HepG2 (cell line): ENCODE results near the gene CCDC9B. TPM values are rescaled to one million over a fixed set of nuclear protein-coding genes. Genes with fewer than 3 reads are reported as not detected.

Experiments
- ATAC-seq: fragments of 200-7000 bp; cut with Tn5 transposase; 3 replicates; pipeline ENCODE4 v1.9.1; 2020; ENCODE audit warnings: mild to moderate bottlenecking, moderate library complexity
- BruUV-seq: library from RNA; stranded (reverse); fragments of 400-500 nt; replicated peaks from 2 replicates; lab custom pipeline; 2021; lab: Mats Ljungman, UMichigan
- CTCF ChIA-PET: fragments of 300-600 bp; formaldehyde crosslinking; extraction: SDS; loops from one replicate; lab custom pipeline; 2021; ENCODE audit warnings: low total read pairs, inconsistent platforms, low intra/inter-chr PET ratio; lab: Yijun Ruan, JAX
- POLR2A ChIA-PET: fragments of 350-600 bp; sonication (Branson Sonifier 250); formaldehyde crosslinking; loops from one replicate; lab custom pipeline; 2020; ENCODE audit warnings: antibody characterized with exemption, inconsistent platforms; lab: Yijun Ruan, JAX
- DNase-seq: peaks from one replicate; pipeline ENCODE4 v3.0.0-alpha.2; 2015; ENCODE audit warnings: low spot score
- FAIRE-seq: peaks from 3 replicates; lab custom pipeline; 2011; peaks lifted over from hg19 to GRCh38; lab: Jason Lieb, UNC
- H2AFZ ChIP-seq: one replicate; pipeline ENCODE4 v1.6.1; 2011; ENCODE audit warnings: low read length, inconsistent platforms
- H3K27ac ChIP-seq: fragments of 300-600 bp; 3 replicates; pipeline ENCODE4 v1.8.0; 2011; ENCODE audit warnings: mixed run types, mild to moderate bottlenecking, mixed read lengths, low read length, inconsistent platforms; ENCODE audit not compliant: insufficient read depth; ENCODE audit errors: extremely low read length
- H3K27me3 ChIP-seq, 2 experiments: fragments of 200-600 bp in 1 of 2; 2 replicates in 1 of 2; 3 replicates in 1 of 2; pipeline versions ENCODE4 v1.6.0 to v1.8.0; 2011; ENCODE audit warnings: low read length in 2 of 2, mild to moderate bottlenecking in 2 of 2, moderate library complexity in 2 of 2, inconsistent platforms in 1 of 2; ENCODE audit not compliant: insufficient read depth in 2 of 2, control insufficient read depth in 1 of 2
- H3K36me3 ChIP-seq, 2 experiments: fragments of 200-600 bp in 1 of 2; replicated peaks in 1 of 2; 2 replicates in 1 of 2; 3 replicates in 1 of 2; pipeline versions ENCODE4 v1.5.1 to v1.8.0; 2011; ENCODE audit warnings: low read length in 2 of 2, inconsistent platforms in 1 of 2; ENCODE audit not compliant: insufficient read depth in 2 of 2, control insufficient read depth in 1 of 2
- H3K4me1 ChIP-seq: 2 replicates; pipeline ENCODE4 v1.5.1; 2012; ENCODE audit warnings: low read length, inconsistent platforms; ENCODE audit not compliant: insufficient read depth
- H3K4me2 ChIP-seq: 2 replicates; pipeline ENCODE4 v1.6.0; 2011; ENCODE audit warnings: low read depth, low read length, inconsistent platforms
- H3K4me3 ChIP-seq, 3 experiments: fragments of 200-600 bp in 1 of 3; sonication (generic), shearing (Covaris generic) in 1 of 3; replicated peaks in 1 of 3; 2 replicates each; pipeline ENCODE4 v1.5.1; 2011 to 2016; ENCODE audit warnings: low read length in 3 of 3, inconsistent platforms in 2 of 3, low read depth in 2 of 3, mild to moderate bottlenecking in 2 of 3, control low read depth in 1 of 3, mixed read lengths in 1 of 3; ENCODE audit not compliant: insufficient read depth in 1 of 3
- H3K79me2 ChIP-seq: one replicate; pipeline ENCODE4 v1.6.1; 2011; ENCODE audit warnings: low read length, inconsistent platforms; ENCODE audit not compliant: insufficient read depth
- H3K9ac ChIP-seq: 2 replicates; pipeline ENCODE4 v1.6.0; 2011; ENCODE audit warnings: mild to moderate bottlenecking, low read depth, low read length, inconsistent platforms; ENCODE audit not compliant: insufficient read depth
- H3K9me3 ChIP-seq: 2 replicates; pipeline ENCODE4 v1.5.1; 2012; ENCODE audit warnings: mild to moderate bottlenecking, low read length
- H4K20me1 ChIP-seq: 2 replicates; pipeline ENCODE4 v1.6.0; 2011; ENCODE audit warnings: inconsistent platforms, mild to moderate bottlenecking, low read length, moderate library complexity; ENCODE audit not compliant: insufficient read depth
- ELF3 ChIP-seq: IDR thresholded peaks from 2 replicates; pipeline ENCODE4 v1.6.1; 2016; ENCODE audit warnings: missing genetic modification reagents, missing compliant biosample characterization
- HNRNPL ChIP-seq: fragments of 200-400 bp; formaldehyde crosslinking; IDR thresholded peaks from 2 replicates; pipeline ENCODE4 v1.6.1; 2017; ENCODE audit warnings: mild to moderate bottlenecking, low read depth, low read length
- HOXA9 ChIP-seq: sonication (generic); formaldehyde crosslinking; IDR thresholded peaks from 2 replicates; pipeline ENCODE4 v1.8.1; 2022; ENCODE audit warnings: missing genetic modification reagents, mild to moderate bottlenecking, moderate library complexity, borderline replicate concordance
- ZC3H4 ChIP-seq: sonication (generic); formaldehyde crosslinking; IDR thresholded peaks from 2 replicates; pipeline ENCODE4 v1.4.0; 2020; ENCODE audit warnings: missing genetic modification reagents, borderline replicate concordance
- ZNF335 ChIP-seq: sonication (generic); formaldehyde crosslinking; IDR thresholded peaks from 2 replicates; pipeline ENCODE4 v1.4.0; 2020; ENCODE audit warnings: missing genetic modification reagents
- WGBS: methylation state at CpG from one replicate; pipeline ENCODE4 v1.1.6; 2017; ENCODE audit warnings: low lambda C conversion rate; 5-methylcytosine and 5-hydroxymethylcytosine counted together
- in situ Hi-C: cut with HindIII; loops from 2 replicates; pipeline ENCODE4 v1.10.0; 2017; ENCODE audit warnings: low pct_unique_long_range_greater_than_20kb; ENCODE audit not compliant: extremely low pct_ligation_motif_present
- intact Hi-C: fragments of 100-400 bp; cut with micrococcal nuclease; formaldehyde crosslinking; loops from one replicate; pipeline ENCODE4 v1.10.0; 2022; ENCODE audit not compliant: unreplicated experiment
- polyA plus RNA-seq, 8 experiments: library from polyadenylated mRNA; depleted of rRNA in 3 of 8; stranded (reverse) in 7 of 8; unstranded in 1 of 8; fragments of >200 nt; fragmentation: Illumina TruSeq in 4 of 8; extraction: Trizol in 4 of 8; gene quantifications; 2 replicates each; pipeline versions ENCODE4 v1.2.1 to v1.2.3, GENCODE V29; 2011 to 2016; ENCODE audit warnings: low read depth in 4 of 8, missing spikeins in 1 of 8, mixed read lengths in 1 of 8; ENCODE audit not compliant: insufficient read depth in 1 of 8
- total RNA-seq, 5 experiments: library from RNA; depleted of rRNA; stranded (reverse); fragments of >200 nt; fragmentation: Illumina TruSeq; extraction: Trizol; gene quantifications; 2 replicates each; pipeline ENCODE4 v1.2.3, GENCODE V29; 2016; ENCODE audit warnings: low read depth in 1 of 5
- TF ChIP-seq, protein P1 (sequence below): sonication (generic); formaldehyde crosslinking; IDR thresholded peaks from 2 replicates; pipeline ENCODE4 v1.4.0; 2020; ENCODE audit warnings: mild to moderate bottlenecking, missing genetic modification reagents

The CCDC9B gene
- total and polyA plus RNA-seq, 2 of the 13 experiments (the other 11 are each of a cell fraction or from before 2014, with no cell fraction given), result 0.98 to 1.6 TPM

DNA sequence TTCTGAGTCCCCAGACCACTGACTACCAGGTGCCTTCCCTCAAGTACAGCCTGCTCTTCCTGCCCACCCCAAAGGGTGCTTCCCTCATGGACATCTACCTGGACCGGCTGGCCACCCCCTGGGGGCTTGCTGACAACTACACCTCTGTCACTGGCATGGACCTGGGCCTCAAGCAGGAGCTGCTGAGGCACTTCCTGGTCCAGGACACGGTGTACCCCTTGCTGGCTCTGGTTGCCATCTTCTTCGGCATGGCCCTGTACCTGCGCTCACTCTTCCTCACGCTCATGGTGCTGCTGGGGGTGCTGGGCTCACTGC lies 26.6 kb upstream of the CCDC9B start:
- H3K27me3 ChIP-seq, result peaks cover 14 to 86% of the 10 kb centered on the region in 2 experiments
- FAIRE-seq (no peak), ATAC-seq (no peak)
- H3K36me3 ChIP-seq, result no peaks in the 10 kb centered on the region
- WGBS, result 73% methylated on average over 5 of the region's 5 CpGs
- H3K4me3 ChIP-seq, result peak overlapping the region in 1 of 3 experiments; percentile 43; a peak in 1 of 6 replicates
- H3K4me2 ChIP-seq, result peak overlapping the region; percentile 57
- H3K9ac ChIP-seq, result no peak overlapping the region
- H3K4me1 ChIP-seq, result no peaks in the 10 kb centered on the region
- no TSS peak for BruUV-seq
- no peak overlapping the region for H2AFZ ChIP-seq
- H3K9me3 ChIP-seq, result no peaks in the 10 kb centered on the region
- POLR2A ChIA-PET, result interaction anchor here (4.4 kb wide), 1 partner anchor 38 kb away, joined by 16 read pairs; the partner anchor contains the start of gene IVD
- in situ Hi-C loops, result no loop called here
- H4K20me1 ChIP-seq, result no peaks in the 10 kb centered on the region
- TF ChIP-seq, protein P1, sequence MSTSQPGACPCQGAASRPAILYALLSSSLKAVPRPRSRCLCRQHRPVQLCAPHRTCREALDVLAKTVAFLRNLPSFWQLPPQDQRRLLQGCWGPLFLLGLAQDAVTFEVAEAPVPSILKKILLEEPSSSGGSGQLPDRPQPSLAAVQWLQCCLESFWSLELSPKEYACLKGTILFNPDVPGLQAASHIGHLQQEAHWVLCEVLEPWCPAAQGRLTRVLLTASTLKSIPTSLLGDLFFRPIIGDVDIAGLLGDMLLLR, result no peak
- TF ChIP-seq ZC3H4 (no peak), ELF3 (CRISPR knock-in tag) (no peak), HOXA9 (CRISPR knock-in tag) (0 out of 2 replicates have a peak, but pooled peaks have one; percentile 2)
- TF ChIP-seq, all 625 proteins: peak for 1
- CTCF ChIA-PET, result interaction anchor here (1.7 to 3.0 kb wide), 3 partner anchors 23 to 54 kb away, joined by 5 to 32 read pairs (median 8); no protein-coding TSS in a partner anchor
- no peak for DNase-seq
- intact Hi-C loops, result no loop called here
- H3K27ac ChIP-seq, result no peak overlapping the region
- no peaks in the 10 kb centered on the region for H3K79me2 ChIP-seq

DNA sequence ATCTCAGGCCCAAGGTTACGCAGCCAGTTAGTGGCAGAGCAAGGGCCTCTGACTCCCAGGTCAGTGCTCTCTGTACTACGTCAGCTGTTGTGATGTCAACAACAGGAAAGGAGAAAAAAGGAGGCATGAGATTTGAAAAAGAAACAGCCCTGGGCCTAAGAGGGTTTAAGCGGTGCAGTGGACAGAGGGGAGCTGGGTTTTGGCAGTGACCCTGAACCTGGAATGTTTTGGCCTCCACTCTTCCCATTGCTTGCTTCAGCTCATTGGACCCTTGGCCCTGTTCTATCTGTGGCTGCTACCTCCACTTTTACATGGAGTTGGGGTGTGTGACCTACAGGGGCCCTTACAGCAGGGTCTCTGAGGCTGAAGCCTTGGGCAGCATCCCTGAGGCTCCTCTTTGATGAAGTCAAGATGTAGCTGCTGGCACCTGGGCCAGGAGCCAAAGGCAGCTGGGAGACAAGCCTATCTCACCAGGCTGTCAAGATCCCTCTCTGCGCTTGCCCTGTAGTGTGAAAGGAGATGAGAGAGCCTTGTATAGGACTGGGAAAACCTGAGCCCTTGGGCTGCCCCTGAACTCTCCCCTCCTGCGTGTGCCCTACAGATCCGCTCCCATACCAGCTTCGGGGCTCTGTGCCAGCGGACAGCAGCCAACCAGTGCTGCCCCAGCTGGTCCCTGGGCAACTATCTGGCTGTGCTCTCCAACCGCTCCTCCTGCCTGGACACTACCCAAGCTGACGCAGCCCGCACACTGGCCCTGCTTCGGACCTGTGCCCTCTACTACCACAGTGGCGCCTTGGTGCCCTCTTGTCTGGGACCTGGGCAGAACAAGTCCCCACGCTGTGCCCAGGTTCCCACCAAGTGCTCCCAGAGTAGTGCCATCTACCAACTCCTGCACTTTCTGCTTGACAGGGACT lies 26.0 kb upstream of the CCDC9B start:
- H3K27me3 ChIP-seq, result peaks cover 14 to 85% of the 10 kb centered on the region in 2 experiments
- H3K79me2 ChIP-seq, result no peaks in the 10 kb centered on the region
- H3K4me2 ChIP-seq, result no peak overlapping the region
- DNase-seq, result no peak
- H2AFZ ChIP-seq, result no peak overlapping the region
- WGBS, result 45% methylated on average over 7 of the region's 14 CpGs
- H4K20me1 ChIP-seq, result no peaks in the 10 kb centered on the region
- H3K9me3 ChIP-seq, result no peaks in the 10 kb centered on the region
- no peaks in the 10 kb centered on the region for H3K4me1 ChIP-seq
- ChIA-PET POLR2A (interaction anchor here (4.4 kb wide), 1 partner anchor 38 kb away, joined by 16 read pairs; the partner anchor contains the start of gene IVD), CTCF (interaction anchor here (1.7 to 2.1 kb wide), 2 partner anchors 22 to 46 kb away, joined by 5 to 8 read pairs; no protein-coding TSS in a partner anchor)
- no peak overlapping the region for H3K4me3 ChIP-seq
- intact Hi-C loops (no loop called here), in situ Hi-C loops (no loop called here)
- no peak for FAIRE-seq
- no TSS peak for BruUV-seq
- no peak overlapping the region for H3K9ac ChIP-seq
- TF ChIP-seq ZNF335, result no peak
- TF ChIP-seq HNRNPL, result 0 out of 2 replicates have a peak, but pooled peaks have one; percentile 53
- no peak overlapping the region for H3K27ac ChIP-seq
- H3K36me3 ChIP-seq, result no peaks in the 10 kb centered on the region
- ATAC-seq, result no peak
